ENCODE measurements around the gene SEC16A.

The SEC16A gene, protein sequence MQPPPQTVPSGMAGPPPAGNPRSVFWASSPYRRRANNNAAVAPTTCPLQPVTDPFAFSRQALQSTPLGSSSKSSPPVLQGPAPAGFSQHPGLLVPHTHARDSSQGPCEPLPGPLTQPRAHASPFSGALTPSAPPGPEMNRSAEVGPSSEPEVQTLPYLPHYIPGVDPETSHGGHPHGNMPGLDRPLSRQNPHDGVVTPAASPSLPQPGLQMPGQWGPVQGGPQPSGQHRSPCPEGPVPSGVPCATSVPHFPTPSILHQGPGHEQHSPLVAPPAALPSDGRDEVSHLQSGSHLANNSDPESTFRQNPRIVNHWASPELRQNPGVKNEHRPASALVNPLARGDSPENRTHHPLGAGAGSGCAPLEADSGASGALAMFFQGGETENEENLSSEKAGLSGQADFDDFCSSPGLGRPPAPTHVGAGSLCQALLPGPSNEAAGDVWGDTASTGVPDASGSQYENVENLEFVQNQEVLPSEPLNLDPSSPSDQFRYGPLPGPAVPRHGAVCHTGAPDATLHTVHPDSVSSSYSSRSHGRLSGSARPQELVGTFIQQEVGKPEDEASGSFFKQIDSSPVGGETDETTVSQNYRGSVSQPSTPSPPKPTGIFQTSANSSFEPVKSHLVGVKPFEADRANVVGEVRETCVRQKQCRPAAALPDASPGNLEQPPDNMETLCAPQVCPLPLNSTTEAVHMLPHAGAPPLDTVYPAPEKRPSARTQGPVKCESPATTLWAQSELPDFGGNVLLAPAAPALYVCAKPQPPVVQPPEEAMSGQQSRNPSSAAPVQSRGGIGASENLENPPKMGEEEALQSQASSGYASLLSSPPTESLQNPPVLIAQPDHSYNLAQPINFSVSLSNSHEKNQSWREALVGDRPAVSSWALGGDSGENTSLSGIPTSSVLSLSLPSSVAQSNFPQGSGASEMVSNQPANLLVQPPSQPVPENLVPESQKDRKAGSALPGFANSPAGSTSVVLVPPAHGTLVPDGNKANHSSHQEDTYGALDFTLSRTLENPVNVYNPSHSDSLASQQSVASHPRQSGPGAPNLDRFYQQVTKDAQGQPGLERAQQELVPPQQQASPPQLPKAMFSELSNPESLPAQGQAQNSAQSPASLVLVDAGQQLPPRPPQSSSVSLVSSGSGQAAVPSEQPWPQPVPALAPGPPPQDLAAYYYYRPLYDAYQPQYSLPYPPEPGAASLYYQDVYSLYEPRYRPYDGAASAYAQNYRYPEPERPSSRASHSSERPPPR (N-terminal part only)

DNA sequence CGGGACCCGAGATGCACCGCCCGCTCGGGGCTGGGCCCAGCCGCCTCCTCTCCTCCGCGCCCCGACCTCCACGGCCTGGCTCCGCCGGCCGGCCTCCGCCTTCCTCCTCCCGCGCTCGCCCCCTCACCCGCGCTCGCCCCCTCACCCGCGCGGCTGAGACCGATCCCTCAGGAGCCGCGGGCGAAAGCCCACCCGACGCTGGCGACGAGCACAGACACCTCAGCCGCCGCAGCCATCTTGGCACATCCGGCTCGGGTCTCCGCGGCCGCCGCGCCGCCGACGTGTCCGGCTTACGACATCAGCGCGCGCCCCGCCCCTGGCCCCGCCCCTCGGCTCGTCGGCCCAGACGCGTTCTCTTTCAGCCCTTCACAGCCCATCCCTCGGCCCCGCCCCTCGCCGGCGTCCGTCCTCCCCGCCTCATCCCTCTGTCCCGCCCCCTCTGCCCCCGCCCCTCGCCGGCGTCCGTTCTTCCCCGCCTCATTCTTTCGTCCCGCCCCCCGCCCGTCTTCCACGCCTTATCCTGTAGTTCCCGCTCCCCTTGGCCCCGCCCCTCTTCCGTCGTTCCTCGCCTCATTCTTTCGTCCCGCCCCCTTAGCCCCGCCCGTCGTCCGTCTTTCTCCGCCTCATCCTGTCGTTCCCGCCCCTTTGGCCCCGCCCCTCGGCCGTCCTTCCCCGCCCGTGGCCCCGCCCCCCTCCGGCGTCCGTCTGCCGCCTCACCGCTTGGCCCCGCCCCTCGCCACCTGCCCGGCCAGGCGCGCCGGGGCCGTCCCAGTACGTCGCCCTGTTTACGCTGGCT is at the start of gene SEC16A:
Gene SEC16A, minus strand, starts transcription at position 248 of the 796 bp plus-strand sequence. CDS start 5,425 bp downstream, outside the sequence.
- peak; percentile 97 for DNase-seq

DNA sequence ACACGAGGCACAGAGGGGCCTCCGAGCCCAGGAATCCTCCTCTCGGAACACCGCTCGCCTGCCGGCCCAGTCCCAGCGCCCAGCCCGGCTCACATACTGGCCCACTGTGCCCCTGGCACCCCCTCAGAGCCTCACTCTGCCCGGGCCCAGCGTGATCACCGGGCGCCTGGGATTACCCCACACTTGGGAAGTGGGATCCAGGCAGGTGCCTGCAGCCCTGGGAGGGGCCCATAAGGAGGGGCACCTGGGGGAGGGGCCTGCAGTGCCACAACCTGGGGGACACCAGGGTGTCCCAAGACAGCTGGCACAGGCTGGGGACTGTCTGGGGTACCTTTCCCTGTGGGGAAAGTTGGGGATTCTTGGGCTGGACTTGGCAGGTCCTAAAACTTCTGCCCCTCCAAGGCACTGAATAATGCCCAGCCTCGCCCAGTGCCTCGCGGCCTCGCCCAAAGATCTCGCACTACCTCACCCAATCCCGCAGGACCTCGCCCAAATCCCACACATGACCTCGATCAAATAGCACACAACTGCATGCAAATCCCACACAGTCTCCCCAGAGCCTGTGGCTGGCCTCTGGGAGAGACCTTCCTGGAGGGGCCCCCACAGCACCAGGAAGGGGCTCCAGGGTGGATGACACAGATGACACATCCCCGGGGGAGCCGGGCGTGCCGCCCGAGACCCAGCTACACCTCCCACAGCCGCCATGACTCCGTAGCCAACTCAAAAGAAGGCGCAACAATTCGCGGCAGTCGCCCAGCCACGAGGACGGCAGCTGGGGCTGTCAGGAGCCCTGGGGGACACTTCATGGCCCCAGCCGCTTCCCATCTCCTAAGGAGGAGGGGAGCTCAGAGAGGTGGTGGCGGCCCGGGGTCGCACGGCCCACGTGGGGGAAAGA is 49.3 kb upstream of the SEC16A start:
- no peak for DNase-seq

DNA sequence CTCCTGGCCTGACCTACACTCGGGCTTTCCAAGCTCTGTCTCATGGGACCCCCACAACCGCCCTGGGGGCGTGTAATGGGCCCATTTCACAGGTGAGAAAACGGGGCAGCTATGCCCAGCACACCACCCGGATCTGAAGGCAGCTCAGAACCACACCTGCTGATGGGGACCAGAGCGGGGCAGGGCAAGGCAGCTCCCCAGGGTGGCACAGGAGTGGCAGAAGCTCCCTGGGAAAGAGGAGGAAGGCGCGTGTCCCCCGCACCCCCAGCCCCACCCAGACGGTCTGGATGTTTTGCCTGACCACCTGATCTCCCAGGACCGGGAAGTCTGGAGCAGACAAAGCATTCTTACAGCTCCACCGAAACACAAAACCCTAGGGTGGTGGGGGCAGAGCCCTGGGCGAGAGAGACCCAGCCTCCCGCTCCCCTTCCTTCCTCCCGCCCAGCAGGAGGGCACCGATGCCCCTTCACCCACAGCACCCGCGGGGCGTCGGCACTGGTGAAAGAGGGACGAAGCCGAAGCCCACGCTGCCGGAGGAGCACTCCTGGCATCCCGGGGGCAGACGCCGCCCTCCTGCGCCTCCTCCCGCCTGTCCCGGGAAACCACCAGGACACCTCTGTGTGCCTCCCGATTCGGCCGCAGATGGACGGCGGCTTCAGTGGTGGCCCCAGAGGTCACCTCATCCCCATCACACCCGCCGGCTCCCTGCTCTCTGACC is 48.5 kb upstream of the SEC16A start:
- no peak for DNase-seq

DNA sequence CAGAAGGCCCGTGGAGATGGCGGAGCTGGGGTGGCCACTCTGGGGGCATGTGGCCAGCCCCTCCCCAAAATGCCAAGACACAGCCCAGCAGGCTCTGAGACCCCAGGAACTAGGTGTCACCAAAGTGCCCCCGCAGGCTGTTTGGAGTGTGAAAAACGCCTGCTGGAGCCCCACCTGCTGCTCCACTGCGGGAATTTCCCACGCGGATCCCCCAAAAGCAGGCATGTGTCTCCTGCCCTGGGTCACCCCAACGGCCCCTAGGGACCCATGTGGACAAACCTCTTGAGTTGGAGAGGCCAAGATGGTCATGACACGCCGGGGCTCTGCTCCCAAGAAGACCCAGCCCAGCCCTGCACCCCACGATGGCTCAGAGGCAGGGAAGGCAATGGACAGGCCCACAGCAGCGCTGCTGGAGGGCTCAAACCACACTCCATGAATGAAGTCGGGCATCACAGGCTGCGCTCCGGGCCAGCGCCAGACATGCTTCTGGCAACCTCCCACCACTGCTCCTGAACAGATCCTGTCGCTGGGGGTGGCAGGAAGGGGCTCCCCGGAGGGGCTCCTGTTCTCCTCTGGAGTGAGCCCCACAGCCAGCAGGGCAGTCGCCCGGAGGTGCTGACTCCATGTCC is 47.7 kb upstream of the SEC16A start:
- DNase-seq, result no peak

DNA sequence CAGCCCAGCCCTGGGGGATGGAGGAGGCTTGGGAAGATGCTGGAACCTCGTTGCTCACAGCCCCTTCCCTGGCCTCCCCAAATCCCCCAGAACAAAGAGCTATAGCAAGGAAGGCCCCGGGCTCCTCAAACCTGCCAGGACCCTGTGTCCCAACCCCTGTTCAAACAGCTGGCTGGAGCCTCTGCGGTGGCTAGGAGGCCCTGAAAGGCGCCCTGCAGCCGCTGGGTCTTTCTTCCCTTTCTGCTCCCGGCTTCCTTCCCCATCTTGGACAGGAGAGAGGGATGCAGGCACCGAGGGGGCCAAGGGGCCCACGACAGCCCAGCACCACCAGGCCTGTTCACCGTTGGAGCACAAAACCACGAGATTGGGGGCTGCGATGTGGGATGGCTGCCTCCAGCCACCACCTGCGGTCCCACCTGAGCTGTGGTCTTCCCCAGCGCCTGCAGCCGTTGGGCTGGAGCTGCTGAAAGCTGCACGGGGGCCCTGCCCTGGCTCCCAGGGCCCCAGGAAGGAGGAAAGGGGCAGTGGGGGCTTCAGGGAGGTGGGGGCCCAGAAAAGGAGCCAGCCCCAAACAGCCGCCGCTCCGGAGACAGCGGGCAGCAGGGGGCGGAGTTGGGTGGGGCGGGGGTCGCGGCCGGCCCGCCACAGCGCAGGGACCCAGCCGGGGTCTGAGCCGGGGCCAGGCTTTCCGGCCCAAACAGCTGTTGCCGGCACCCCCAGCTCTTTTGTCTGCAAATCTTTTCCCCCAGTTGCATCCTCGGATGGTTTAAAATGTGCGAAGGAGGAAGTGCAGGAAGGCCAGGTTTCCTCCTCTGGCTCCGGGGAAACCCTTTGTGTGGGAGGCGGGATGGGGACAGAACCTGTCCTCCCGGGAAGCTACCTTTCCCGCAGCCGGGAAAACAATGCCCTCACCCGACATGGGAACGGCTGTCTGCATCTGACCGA is 46.9 kb upstream of the SEC16A start:
- DNase-seq, result no peak

DNA sequence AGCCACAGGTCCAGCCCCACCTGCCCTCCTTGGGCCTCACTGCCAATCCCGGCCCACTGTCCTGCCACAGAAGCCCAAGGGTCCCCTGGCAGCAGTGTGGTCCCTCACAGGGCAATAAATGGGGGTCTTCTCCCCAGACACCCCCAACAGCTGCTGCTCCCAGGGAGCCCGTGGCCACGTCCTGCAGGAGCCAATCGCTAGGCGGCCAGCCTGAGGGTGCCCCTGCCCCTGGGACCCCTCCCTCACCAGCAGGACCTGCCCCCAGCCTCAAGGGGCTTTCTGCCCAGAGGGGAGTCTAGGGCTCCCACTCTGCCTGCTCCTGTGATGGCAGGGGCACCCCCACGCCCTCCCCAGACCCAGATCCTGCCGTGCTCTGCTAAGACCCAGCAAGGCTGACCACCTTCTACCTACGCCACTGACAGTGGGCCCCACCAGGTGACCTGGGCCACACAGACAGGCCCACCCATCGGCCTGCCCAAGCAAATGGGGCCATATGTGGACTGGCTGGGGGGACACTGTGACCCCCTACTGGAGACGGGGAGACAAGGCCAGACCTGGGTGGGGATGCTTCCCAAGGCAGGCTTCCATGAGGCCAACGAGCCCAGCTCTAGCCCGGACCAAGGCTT is 46.0 kb upstream of the SEC16A start:
- no peak for DNase-seq

DNA sequence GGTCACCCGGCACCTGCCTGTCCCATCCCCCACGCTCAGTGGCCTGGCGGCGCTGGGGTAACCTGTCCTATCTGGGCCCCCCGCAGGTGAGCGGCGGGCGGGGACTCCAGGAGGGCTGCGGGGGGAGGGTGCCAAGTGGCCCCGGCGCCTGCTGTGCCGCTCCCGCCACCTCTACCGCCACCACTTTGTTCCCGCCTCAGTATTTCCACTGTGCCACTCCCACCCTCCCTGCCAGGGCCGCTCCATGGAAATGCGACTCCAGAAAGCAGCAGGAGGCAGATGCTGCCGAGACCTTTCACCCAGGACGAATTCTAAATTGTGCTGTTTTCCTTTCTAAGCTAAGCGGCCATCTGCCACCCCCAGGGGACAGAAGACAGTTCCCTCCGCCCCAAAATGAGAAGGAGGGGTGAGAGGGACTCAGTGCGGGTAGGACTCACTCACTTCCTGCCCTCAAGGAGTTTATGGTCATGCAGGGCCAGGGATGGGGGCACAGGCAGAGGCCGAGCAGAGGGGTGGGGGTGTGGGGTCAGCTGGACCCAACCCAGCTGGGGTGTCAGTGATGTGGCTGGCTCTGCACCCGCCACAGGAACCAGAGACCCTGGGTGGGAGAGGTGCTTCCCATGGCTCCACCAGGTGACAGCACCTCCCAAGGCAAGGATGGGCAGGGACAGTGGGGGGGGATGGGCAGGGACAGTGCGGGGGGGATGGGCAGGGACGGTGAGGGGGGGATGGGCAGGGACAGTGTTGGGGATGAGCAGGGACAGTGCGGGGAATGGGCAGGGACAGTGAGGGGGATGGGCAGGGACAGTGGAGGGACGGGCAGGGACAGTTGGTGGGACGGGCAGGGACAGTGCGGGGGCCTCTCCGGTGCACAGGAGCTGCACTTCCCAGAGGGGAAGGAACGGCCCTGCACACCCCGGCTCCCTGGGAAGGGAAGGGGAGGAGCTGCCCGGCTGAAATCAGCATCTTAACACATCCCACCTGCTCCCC is 45.2 kb upstream of the SEC16A start:
- no peak for DNase-seq

DNA sequence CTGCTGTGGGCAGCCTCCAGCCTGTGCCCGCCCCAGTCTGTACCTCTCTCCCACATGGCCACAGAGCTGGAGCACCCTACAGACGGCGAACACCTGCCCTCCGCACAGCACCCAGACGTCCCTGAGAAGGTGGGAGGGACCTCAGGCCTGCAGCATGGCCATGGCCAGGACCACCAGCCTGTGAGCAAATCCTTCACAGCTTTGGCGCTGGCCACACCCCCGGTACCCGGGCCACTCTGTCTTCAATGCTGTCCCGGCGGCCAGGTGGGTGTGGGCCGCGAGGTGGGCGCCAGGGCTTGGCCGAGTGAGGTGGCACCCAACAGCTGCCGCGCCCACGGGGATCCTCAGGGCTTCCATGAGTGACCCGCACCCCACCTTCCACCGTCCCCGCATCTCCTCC is 44.3 kb upstream of the SEC16A start:
- no peak for DNase-seq

DNA sequence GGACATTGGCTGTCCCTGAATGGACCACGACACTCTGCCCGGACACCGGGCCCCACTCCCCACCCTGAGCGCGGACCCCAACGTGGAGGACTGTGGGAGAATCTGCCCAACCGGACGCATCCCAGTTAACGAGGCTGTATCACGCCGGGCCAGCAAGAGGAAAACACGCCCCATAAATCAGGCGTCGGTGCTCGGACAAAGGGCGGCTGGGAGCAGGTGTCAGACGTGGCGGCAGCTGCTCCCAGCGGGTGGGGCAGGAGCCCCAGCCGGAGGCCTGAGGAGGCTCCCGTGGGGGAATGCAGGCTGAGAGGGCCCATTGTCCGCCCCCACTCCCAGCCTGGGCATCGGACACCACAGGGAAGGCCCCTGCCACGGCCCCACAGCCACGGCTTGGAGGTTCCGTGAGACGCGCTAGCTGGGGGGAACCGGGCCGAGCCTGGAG is 43.8 kb upstream of the SEC16A start:
- DNase-seq, result no peak

DNA sequence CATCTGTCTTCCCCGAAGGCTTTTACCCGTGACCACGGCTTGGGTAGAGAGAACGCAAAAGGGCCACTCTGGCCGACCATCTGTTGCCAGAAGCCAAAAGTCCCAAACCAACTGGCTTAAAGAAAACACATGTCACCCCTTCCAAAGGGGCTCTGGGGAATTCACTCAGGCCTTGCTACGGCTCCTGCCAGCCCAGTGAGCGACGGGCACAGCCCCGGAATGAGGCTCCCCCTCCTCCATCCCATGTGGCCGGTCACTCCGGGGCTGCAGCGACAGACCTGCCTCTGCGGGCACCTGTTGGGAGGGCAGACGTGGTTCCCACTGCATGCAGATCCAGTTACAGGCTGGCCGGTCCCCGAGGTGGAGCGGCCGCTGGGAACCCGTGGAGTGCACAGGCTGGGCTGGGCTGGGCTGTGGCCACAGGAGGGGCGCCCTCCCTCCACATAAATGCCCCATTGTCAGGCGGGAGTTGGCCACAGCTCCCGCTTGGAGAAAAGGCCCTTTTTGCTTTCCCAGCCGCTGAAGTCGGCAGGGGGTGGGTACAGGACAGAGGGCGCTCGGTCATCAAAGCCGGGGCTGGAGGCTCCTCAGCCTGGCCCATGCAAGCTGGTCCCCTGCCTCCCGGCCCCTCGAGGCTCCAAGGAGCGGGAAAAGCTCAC is 43.1 kb upstream of the SEC16A start:
- no peak for DNase-seq

DNA sequence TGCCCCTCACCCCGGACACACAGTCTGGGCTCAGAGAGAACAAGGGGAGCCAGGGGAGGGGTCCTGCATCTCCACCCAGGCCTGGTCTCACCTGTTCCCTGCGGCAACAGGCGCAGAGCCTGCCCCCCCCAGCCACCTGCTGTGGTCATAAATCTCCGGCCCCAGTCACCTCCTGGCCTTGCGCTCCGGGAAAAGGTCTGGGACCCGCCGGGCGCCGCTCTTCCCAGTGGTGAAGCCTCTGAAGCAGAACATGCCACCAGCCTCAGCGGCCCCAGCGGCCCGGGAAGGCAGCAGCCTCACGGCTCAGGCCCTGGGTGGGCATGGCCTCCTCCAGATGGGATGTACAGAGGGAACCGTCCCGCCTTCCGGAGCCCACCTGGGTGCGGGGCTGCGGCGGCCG is 42.4 kb upstream of the SEC16A start:
- DNase-seq, result no peak

DNA sequence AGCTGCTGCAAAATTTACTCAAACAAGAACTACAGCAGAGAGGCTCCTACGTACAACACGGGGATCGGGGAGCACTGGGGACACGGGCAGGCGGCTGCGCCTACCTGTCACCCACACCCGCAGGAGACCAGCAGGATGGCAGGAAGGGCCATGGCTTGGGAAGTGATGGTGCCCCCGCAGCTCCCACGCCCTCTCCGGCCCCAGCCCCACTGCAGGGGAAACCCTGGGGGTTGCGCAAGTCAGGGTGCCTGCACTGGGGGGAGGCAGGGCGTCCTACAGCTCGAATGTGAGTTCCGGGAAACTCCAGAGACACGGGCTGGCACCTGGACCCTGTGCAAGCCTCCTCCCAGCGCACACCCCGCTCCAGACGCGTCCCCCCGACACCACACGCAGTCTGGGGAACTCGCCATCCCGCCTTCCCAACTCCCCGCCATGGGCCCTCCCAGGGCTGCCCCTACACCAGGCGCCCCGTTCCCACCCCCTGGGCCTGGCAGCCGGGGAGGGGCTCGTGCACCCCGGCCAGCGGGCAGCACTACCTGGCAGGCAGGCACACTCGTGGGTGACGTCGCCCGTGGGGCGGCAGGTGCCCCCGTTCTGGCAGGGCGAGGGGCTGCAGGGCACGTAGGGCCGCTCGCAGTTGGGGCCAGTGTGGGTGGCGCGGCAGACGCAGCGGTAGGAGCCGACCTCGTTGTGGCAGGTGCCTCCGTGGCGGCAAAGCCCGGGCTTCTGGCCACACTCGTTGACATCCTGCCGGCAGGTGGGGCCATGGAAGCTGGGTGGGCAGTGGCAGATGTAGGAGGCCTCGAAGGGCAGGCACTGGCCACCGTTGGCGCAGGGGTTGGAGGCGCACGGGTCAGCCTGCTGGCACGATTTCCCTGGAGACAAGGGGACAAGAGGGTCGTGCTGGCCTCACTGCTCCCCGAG is 39.7 kb upstream of the SEC16A start:
- no peak for DNase-seq

DNA sequence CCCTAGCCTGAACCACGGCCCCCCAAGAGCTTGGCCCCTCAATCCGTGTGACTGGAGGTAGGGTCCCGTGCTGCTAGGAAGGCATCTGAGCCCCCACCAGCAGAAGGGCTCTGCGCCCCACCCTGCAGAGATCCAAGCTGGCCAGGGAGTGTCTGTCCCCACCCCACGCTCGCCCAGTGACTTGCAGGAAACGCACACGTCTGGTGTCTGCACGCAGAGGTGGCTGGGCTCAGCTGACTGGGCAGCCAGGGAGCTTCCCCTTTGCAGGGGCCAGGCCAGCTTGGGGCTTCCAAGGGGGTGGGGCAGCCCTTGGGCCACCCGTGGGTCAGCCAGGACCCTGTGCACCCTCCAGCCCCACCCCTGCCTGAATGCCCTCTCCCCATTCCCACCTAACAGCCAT is 38.7 kb upstream of the SEC16A start:
- DNase-seq, result no peak

DNA sequence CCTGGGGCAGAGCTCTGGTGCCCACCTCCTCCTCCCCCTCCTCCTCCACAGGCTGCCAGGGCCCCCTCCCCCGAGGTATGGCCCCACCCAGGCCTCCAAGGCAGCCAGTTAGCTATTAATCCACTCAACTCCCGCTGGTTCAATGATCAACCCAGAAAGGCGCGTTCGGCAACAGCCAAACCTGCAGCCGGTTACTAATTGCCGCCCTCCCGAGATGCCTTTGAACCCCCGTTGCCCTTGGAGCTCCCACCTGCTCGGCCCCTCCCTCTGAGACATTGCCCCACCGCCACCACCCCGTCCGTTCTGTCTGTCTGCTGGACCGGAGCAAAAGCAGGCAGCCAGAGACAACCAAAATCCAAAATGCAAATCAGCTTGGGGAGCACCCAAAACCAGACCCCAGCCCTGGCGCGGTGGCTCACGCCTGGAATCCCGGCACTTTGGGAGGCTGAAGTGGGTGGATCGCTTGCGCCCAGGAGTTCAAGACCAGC is 37.3 kb upstream of the SEC16A start:
- no peak for DNase-seq
